Activated naive CD8-positive, alpha-beta T cell treated with anti-CD3 and anti-CD28 coated beads, Interleukin-2, amount 50 U/mL, for 24 hours (primary cell): ENCODE data around the gene CDH16.

Experiments
- ATAC-seq: fragments of 150-1000 bp; cut with Tn5 transposase; one replicate; pipeline ENCODE4 v1.10.0; 2021
- DNase-seq: peaks from one replicate; pipeline ENCODE4 v3.0.0; 2021
- H3K27ac Mint-ChIP-seq: one replicate; pipeline ENCODE4 v1.8.0; 2021; ENCODE audit warnings: mild to moderate bottlenecking, mixed read lengths
- H3K27me3 Mint-ChIP-seq: one replicate; pipeline ENCODE4 v1.8.0; 2021; ENCODE audit warnings: mixed read lengths
- H3K36me3 Mint-ChIP-seq: one replicate; pipeline ENCODE4 v1.8.0; 2021; ENCODE audit warnings: low read depth, mixed read lengths
- H3K4me1 Mint-ChIP-seq: one replicate; pipeline ENCODE4 v1.8.0; 2021; ENCODE audit warnings: mixed read lengths
- H3K4me3 Mint-ChIP-seq: one replicate; pipeline ENCODE4 v1.8.0; 2021; ENCODE audit warnings: mild to moderate bottlenecking, moderate library complexity, mixed read lengths
- H3K9me3 Mint-ChIP-seq: one replicate; pipeline ENCODE4 v1.8.0; 2021; ENCODE audit warnings: mixed read lengths

Gene CDH16

DNA sequence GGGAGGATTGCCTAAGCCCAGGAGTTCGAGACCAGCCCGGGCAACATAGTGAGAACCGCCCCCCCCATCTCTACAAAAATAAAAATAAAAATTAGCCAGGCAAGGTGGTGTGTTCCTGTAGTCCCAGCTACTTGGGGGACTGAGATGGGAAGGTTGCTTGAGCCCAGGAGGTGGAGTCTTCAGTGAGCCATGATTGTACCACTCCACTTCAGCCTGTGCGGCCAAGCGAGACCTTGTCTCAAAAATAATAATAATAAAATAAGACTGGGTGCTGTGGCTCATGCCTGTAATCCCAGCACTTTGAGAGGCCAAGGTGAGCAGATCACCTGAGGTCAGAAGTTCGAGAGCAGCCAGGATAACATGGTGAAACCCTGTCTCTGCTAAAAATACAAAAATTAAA lies 26.9 kb downstream of the CDH16 start:
- no peaks in the 10 kb centered on the region for H3K9me3 Mint-ChIP-seq
- no peak overlapping the region for H3K27ac Mint-ChIP-seq
- peaks cover 26% of the 10 kb centered on the region for H3K4me1 Mint-ChIP-seq
- no peak overlapping the region for H3K4me3 Mint-ChIP-seq
- no peak for DNase-seq
- no peaks in the 10 kb centered on the region for H3K27me3 Mint-ChIP-seq
- no peak for ATAC-seq
- H3K36me3 Mint-ChIP-seq = peaks cover 20% of the 10 kb centered on the region

GRCh38 chr16:66891360-66891759 lies 27.3 kb downstream of the CDH16 start:
- Mint-ChIP-seq H3K36me3 (peaks cover 24% of the 10 kb centered on the region), H3K27ac (no peak overlapping the region), H3K4me1 (peaks cover 30% of the 10 kb centered on the region), H3K9me3 (no peaks in the 10 kb centered on the region), H3K27me3 (no peaks in the 10 kb centered on the region), H3K4me3 (no peak overlapping the region)
- DNase-seq (no peak), ATAC-seq (no peak)

- Mint-ChIP-seq H3K4me1 (peaks cover 33% of the 10 kb centered on the region), H3K4me3 (no peak overlapping the region), H3K36me3 (peaks cover 29% of the 10 kb centered on the region), H3K9me3 (no peaks in the 10 kb centered on the region), H3K27me3 (no peaks in the 10 kb centered on the region), H3K27ac (no peak overlapping the region)
- DNase-seq (no peak), ATAC-seq (no peak)
Measured at GRCh38 chr16:66890799-66891198, 27.9 kb downstream of the CDH16 start.

- no peak overlapping the region for H3K27ac Mint-ChIP-seq
- H3K9me3 Mint-ChIP-seq = no peaks in the 10 kb centered on the region
- no peak overlapping the region for H3K4me3 Mint-ChIP-seq
- H3K27me3 Mint-ChIP-seq = no peaks in the 10 kb centered on the region
- DNase-seq (no peak), ATAC-seq (no peak)
- H3K4me1 Mint-ChIP-seq = peaks cover 42% of the 10 kb centered on the region
- H3K36me3 Mint-ChIP-seq = peaks cover 35% of the 10 kb centered on the region
Measured at GRCh38 chr16:66889622-66890021, 29.1 kb downstream of the CDH16 start.

- Mint-ChIP-seq H3K4me1 (peaks cover 43% of the 10 kb centered on the region), H3K27ac (peak overlapping the region; percentile 10), H3K9me3 (no peaks in the 10 kb centered on the region), H3K4me3 (no peak overlapping the region), H3K36me3 (peaks cover 41% of the 10 kb centered on the region), H3K27me3 (no peaks in the 10 kb centered on the region)
- DNase-seq = no peak
- no peak for ATAC-seq
Measured at GRCh38 chr16:66888647-66889615, 29.8 kb downstream of the CDH16 start.

GRCh38 chr16:66886914-66887313 lies 31.8 kb downstream of the CDH16 start:
- Mint-ChIP-seq H3K27me3 (no peaks in the 10 kb centered on the region), H3K4me3 (no peak overlapping the region), H3K27ac (no peak overlapping the region), H3K4me1 (peaks cover 45% of the 10 kb centered on the region), H3K9me3 (no peaks in the 10 kb centered on the region), H3K36me3 (peaks cover 46% of the 10 kb centered on the region)
- DNase-seq (no peak), ATAC-seq (no peak)

DNA sequence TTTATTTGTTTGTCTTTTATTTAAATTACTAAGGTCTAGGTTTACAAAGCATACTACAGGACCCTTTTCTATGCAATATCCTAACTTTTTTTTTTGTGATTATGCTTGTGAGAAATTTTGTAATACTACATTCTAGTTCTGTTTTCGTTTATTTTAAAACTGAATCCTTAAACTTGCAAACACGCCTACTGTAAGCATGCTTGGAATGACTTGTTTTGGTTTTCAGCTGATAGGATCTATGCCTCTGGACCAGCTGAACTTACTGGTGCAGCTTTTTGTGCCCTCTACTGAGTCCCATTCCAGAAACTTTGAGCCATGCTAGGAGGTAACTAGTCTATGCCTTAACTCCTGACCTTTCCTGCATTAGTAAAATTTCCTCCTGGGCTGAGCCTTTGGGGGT lies 32.4 kb downstream of the CDH16 start:
- H3K4me3 Mint-ChIP-seq = no peak overlapping the region
- H3K27me3 Mint-ChIP-seq = no peaks in the 10 kb centered on the region
- ATAC-seq (no peak), DNase-seq (no peak)
- no peaks in the 10 kb centered on the region for H3K9me3 Mint-ChIP-seq
- H3K4me1 Mint-ChIP-seq = peaks cover 46% of the 10 kb centered on the region
- no peak overlapping the region for H3K27ac Mint-ChIP-seq
- peaks cover 46% of the 10 kb centered on the region for H3K36me3 Mint-ChIP-seq

- H3K36me3 Mint-ChIP-seq = peaks cover 46% of the 10 kb centered on the region
- DNase-seq = no peak
- H3K27ac Mint-ChIP-seq = no peak overlapping the region
- H3K27me3 Mint-ChIP-seq = no peaks in the 10 kb centered on the region
- no peaks in the 10 kb centered on the region for H3K9me3 Mint-ChIP-seq
- H3K4me1 Mint-ChIP-seq = peaks cover 46% of the 10 kb centered on the region
- no peak for ATAC-seq
- no peak overlapping the region for H3K4me3 Mint-ChIP-seq
Measured at GRCh38 chr16:66885491-66885890, 33.2 kb downstream of the CDH16 start.

- no peaks in the 10 kb centered on the region for H3K9me3 Mint-ChIP-seq
- peaks cover 43% of the 10 kb centered on the region for H3K36me3 Mint-ChIP-seq
- no peak overlapping the region for H3K27ac Mint-ChIP-seq
- ATAC-seq = no peak
- no peaks in the 10 kb centered on the region for H3K27me3 Mint-ChIP-seq
- H3K4me1 Mint-ChIP-seq = peaks cover 58% of the 10 kb centered on the region
- no peak for DNase-seq
- peak overlapping the region; percentile 97 for H3K4me3 Mint-ChIP-seq
Measured at GRCh38 chr16:66882702-66883101, 36.0 kb downstream of the CDH16 start.

DNA sequence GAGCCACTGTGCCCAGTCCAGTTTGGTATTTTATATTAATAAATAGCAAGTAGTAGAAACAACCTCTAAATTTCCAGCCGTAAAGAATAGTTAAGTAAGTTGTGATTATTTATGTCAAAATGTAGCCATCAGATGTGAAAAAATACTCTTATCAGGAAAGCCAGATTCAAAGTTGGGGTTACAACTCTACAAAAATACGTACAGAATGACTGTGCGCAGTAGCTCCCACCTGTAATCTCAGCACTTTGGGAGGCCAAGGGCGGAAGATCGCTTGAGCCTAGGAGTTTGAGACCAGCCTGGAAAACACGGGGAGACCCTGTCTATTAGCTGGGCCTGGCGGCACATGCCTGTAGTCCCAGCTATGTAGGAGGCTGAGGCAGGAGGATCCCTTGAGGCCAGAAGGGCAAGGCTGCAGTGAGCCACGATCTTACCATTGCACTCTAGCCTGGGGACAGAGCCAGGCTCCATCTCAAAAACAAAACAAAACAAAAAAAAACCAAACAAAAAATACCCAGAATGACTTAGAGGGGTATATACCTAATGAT lies 36.6 kb downstream of the CDH16 start:
- Mint-ChIP-seq H3K4me3 (peak overlapping the region; percentile 97), H3K36me3 (peaks cover 38% of the 10 kb centered on the region), H3K4me1 (peaks cover 57% of the 10 kb centered on the region), H3K27ac (no peak overlapping the region), H3K27me3 (no peaks in the 10 kb centered on the region), H3K9me3 (no peaks in the 10 kb centered on the region)
- DNase-seq (no peak), ATAC-seq (no peak)

DNA sequence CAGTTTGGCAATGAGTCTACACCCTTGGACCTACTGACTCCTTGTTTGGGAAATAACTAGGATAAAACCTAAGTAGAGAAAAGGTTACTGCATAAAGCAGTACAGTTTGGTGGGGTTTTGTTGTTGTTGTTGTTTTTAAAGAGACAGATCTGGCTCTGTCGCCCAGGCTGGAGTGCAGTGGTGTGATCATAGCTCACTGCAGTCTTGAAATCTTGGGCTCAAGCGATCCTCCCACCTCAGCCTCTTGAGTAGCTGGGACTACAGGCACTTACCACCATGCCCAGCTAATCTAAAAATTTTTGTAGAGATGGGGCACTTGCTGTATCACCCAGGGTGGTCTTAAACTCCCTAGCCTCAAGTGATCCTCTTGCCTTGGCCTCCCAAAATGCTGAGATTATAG lies 37.1 kb downstream of the CDH16 start:
- H3K4me3 Mint-ChIP-seq = peak overlapping the region; percentile 97
- H3K27me3 Mint-ChIP-seq = no peaks in the 10 kb centered on the region
- peak overlapping the region; percentile 60 for H3K27ac Mint-ChIP-seq
- peaks cover 33% of the 10 kb centered on the region for H3K36me3 Mint-ChIP-seq
- H3K9me3 Mint-ChIP-seq = peaks cover 2% of the 10 kb centered on the region
- peaks cover 55% of the 10 kb centered on the region for H3K4me1 Mint-ChIP-seq
- DNase-seq (no peak), ATAC-seq (no peak)

GRCh38 chr16:66881014-66881417 lies 37.7 kb downstream of the CDH16 start:
- Mint-ChIP-seq H3K4me3 (peak overlapping the region; percentile 97), H3K9me3 (peaks cover 7% of the 10 kb centered on the region), H3K36me3 (peaks cover 33% of the 10 kb centered on the region), H3K4me1 (peaks cover 57% of the 10 kb centered on the region), H3K27me3 (no peaks in the 10 kb centered on the region), H3K27ac (peak overlapping the region; percentile 60)
- ATAC-seq = no peak
- peak; percentile 35 for DNase-seq

DNA sequence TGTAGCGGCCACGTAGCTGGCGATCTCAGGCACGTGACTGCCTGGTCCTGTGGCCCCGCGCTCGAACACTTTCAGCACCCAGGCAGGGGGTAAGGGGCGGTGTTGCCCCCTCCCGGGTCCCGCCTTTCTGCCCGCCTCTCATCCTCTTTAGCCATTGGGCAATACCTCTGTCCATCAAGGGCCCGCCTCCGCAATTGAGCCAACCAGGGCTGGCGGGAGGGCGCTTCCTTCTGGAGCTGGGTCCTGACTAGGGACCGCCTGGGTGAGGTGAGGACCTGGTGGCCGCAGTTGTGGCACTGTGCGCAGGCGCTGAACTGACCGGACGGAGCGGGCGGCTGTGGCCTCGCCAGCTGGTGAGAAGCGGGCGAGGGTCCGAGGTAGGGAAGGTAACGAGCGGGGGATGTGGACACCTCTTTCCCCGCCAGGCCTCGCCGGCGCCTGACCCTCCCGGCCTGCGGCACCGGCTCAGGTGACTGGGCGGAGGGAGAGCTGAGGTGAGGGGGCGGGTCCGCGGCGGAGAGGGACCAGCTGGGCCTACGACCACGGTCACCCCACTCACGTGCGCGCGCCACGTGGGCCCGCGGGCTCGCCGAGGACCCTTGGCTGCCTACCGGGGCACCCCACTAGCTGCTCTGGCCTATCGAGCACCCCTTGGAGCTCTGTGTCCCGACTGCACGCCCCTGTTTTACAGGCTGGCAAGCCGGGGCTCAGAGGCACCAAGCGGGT lies 38.2 kb downstream of the CDH16 start, which contains the start of gene PDP2:
PDP2 (plus strand) TSS at position 228 of the 726 bp plus-strand sequence. CDS start 3,770 bp downstream, outside the sequence.
- peak; percentile 91 for DNase-seq
- Mint-ChIP-seq H3K27ac (peak within 1 kb of the TSS; percentile 97), H3K36me3 (peaks cover 28% of the 10 kb centered on the region), H3K9me3 (peaks cover 10% of the 10 kb centered on the region), H3K4me3 (peak within 1 kb of the TSS; percentile 97), H3K4me1 (peaks cover 57% of the 10 kb centered on the region), H3K27me3 (no peaks in the 10 kb centered on the region)
- peak; percentile 88 for ATAC-seq

- H3K27me3 Mint-ChIP-seq = peaks cover 2% of the 10 kb centered on the region
- DNase-seq = peak; percentile 73
- peak overlapping the region; percentile 63 for H3K4me3 Mint-ChIP-seq
- H3K27ac Mint-ChIP-seq = peak overlapping the region; percentile 86
- peaks cover 17% of the 10 kb centered on the region for H3K36me3 Mint-ChIP-seq
- peaks cover 10% of the 10 kb centered on the region for H3K9me3 Mint-ChIP-seq
- peaks cover 70% of the 10 kb centered on the region for H3K4me1 Mint-ChIP-seq
- peak; percentile 66 for ATAC-seq
Measured at GRCh38 chr16:66878067-66878466, 40.6 kb downstream of the CDH16 start.
